Measurements from ENCODE around the gene UPK1A.

- TF ChIP-seq CTCF (IDR thresholded peaks at IDR 0.05; ENCODE audit: insufficient read depth, low read depth, low read length) (no peak), EZH2 (IDR thresholded peaks at IDR 0.05; ENCODE audit: insufficient read depth, low read length) (no peak)
Measured at GRCh38 chr19:35713904-35714495, 47.7 kb downstream of the UPK1A start.

Measured in astrocyte (in vitro differentiated cells and primary cell).